Glutamatergic neuron (in vitro differentiated cells): Measurements from ENCODE around the gene DCXR. TPM values are rescaled to one million over a fixed set of nuclear protein-coding genes. Genes with fewer than 3 reads are reported as not detected.

Experiments
- DNase-seq: peaks from one replicate; pipeline ENCODE4 v3.0.0; 2022
- H3K27ac Mint-ChIP-seq: one replicate; pipeline ENCODE4 v1.8.0; 2020; ENCODE audit warnings: mild to moderate bottlenecking, mixed read lengths, inconsistent platforms; ENCODE audit not compliant: unreplicated experiment
- H3K27me3 Mint-ChIP-seq: one replicate; pipeline ENCODE4 v1.8.0; 2020; ENCODE audit warnings: mild to moderate bottlenecking, moderate library complexity, mixed read lengths, inconsistent platforms; ENCODE audit not compliant: unreplicated experiment
- H3K36me3 Mint-ChIP-seq: one replicate; pipeline ENCODE4 v1.8.0; 2020; ENCODE audit warnings: mild to moderate bottlenecking, mixed read lengths, inconsistent platforms; ENCODE audit not compliant: unreplicated experiment
- H3K4me1 Mint-ChIP-seq: one replicate; pipeline ENCODE4 v1.8.0; 2020; ENCODE audit warnings: mild to moderate bottlenecking, low read depth, mixed read lengths, inconsistent platforms; ENCODE audit not compliant: unreplicated experiment
- H3K4me3 Mint-ChIP-seq: one replicate; pipeline ENCODE4 v1.8.0; 2020; ENCODE audit warnings: mild to moderate bottlenecking, mixed read lengths, inconsistent platforms; ENCODE audit not compliant: unreplicated experiment
- H3K9me3 Mint-ChIP-seq: one replicate; pipeline ENCODE4 v1.8.0; 2020; ENCODE audit warnings: mild to moderate bottlenecking, moderate library complexity, mixed read lengths, inconsistent platforms; ENCODE audit not compliant: unreplicated experiment
- total RNA-seq: library from RNA; stranded (reverse); fragmentation: NEBNext Ultra II Directional; extraction: Animal tissue kit (Norgen Biotek cat#: 25700); gene quantifications from one replicate; pipeline ENCODE4 v1.2.1, GENCODE V29; 2021; ENCODE audit not compliant: unreplicated experiment
- TF ChIP-seq, protein P1 (sequence below): fragments of 200-600 bp; sonication (generic); IDR thresholded peaks from one replicate; pipeline ENCODE4 v1.5.0; 2021; ENCODE audit not compliant: partially characterized antibody, unreplicated experiment

Gene DCXR
- total RNA-seq, 1 donor from 2014 or later, result 89.5 TPM

DNA sequence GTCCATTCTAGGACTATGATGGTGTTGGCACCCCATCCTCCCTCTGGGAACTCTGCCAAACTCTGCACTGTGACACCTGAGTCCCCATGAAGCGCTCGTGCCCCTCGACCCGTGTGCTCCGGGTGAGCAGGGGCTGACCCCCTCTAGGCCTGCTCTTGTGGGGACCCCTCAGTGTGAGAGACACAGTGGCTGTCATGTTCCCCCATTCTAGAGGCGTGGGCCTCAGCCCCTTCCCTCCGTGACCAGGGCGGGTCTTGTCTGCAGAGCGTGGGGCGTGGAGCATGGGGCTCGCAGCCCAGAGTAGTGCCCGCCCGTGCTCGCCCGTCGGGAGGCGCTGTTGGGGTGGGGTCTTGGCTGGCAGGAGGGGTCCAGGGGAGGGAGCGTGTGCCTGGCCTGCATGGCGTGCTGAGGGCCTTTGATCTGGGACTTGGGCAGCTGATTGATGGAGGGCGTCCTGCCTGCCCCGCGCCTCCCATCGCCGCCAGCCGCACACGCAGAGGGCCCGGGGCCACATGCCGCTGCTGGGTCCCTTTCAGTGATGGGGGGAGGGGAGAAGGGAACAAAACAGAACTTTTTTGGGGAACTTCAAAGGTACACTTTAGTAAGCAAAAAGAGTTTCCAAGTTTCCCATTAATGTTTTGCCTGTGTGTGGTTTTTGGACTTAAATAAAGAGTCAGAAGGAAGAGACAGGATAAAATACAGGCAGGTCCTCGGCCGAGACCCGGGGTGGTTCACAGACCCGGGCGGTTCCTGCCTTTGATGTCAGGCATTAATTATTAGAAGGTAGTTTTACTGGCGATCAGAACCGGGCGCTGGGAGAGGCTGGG, 37.3 kb downstream of the DCXR start:
- no peak overlapping the region for H3K27ac Mint-ChIP-seq
- H3K4me3 Mint-ChIP-seq, result no peak overlapping the region
- H3K36me3 Mint-ChIP-seq, result no peaks in the 10 kb centered on the region
- TF ChIP-seq, protein P1, sequence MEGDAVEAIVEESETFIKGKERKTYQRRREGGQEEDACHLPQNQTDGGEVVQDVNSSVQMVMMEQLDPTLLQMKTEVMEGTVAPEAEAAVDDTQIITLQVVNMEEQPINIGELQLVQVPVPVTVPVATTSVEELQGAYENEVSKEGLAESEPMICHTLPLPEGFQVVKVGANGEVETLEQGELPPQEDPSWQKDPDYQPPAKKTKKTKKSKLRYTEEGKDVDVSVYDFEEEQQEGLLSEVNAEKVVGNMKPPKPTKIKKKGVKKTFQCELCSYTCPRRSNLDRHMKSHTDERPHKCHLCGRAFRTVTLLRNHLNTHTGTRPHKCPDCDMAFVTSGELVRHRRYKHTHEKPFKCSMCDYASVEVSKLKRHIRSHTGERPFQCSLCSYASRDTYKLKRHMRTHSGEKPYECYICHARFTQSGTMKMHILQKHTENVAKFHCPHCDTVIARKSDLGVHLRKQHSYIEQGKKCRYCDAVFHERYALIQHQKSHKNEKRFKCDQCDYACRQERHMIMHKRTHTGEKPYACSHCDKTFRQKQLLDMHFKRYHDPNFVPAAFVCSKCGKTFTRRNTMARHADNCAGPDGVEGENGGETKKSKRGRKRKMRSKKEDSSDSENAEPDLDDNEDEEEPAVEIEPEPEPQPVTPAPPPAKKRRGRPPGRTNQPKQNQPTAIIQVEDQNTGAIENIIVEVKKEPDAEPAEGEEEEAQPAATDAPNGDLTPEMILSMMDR, result no peak
- H3K4me1 Mint-ChIP-seq, result peaks cover 8% of the 10 kb centered on the region
- no peaks in the 10 kb centered on the region for H3K9me3 Mint-ChIP-seq
- DNase-seq, result peak; percentile 18
- H3K27me3 Mint-ChIP-seq, result peaks cover 2% of the 10 kb centered on the region

DNA sequence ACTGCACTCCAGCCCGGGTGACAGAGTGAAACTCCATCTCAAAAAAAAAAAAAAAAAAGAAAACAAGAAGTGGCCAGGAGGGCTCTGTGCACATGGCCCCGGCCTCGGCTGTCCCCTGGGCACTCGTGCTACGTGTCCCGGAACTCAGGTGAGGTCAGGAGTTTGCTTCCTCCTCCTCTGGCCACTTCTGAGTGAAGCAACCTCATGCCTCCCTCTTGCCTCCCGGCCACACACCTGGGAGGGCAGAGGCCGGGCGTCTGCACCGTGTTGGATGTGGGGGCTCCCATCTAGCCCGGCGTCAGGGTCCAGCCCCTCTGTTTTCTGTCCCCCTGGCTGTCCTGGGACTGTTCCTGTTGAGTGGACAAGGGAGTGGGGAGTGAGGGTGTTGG, 37.9 kb downstream of the DCXR start:
- Mint-ChIP-seq H3K36me3 (no peaks in the 10 kb centered on the region), H3K27me3 (peaks cover 2% of the 10 kb centered on the region)

DNA sequence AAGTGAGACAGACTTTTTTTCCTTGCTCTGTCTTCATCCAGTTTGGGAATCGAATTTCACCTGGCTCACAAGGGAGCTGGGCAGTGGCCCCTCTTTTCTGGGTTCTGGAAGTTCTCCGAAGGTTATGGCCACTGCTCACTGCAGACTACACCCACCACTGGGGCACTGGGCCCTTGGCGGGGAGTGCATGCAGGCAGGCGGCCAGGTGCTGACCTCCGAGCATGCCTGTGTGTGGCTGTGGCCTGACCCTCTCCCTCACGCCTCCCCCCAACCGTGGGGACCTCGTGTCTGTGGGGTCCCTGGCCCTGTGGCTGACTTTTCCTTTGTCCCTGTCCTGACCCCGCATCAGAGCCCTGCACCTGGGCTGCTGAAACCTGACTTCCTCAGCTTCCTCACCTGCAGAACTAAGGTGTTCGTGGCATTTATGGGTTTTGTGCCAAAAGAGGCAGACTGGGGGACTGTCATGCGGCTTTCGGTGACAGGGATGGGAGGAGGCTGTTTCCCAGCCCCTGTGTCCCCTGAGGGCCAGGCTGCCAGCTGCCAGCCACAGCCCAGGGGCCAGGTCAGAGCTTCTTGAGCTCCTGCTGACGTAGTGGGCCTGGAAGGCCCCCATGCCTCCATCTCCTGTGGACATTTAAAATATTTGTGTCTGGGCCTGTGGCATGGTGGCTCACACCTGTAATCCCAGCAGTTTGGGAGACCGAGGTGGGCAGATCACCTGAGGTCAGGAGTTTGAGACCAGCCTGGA, 38.6 kb downstream of the DCXR start:
- no peaks in the 10 kb centered on the region for H3K36me3 Mint-ChIP-seq
- no peak overlapping the region for H3K27ac Mint-ChIP-seq
- no peak for DNase-seq
- peaks cover 2% of the 10 kb centered on the region for H3K27me3 Mint-ChIP-seq
- TF ChIP-seq, protein P1, result no peak
- no peak overlapping the region for H3K4me3 Mint-ChIP-seq
- peaks cover 10% of the 10 kb centered on the region for H3K4me1 Mint-ChIP-seq
- H3K9me3 Mint-ChIP-seq, result no peaks in the 10 kb centered on the region

More for the DNA sequence above, 37.9 kb downstream of the DCXR start:
- peaks cover 8% of the 10 kb centered on the region for H3K4me1 Mint-ChIP-seq
- no peak for DNase-seq
- H3K27ac Mint-ChIP-seq, result no peak overlapping the region
- TF ChIP-seq, protein P1, result no peak
- no peak overlapping the region for H3K4me3 Mint-ChIP-seq
- no peaks in the 10 kb centered on the region for H3K9me3 Mint-ChIP-seq

DNA sequence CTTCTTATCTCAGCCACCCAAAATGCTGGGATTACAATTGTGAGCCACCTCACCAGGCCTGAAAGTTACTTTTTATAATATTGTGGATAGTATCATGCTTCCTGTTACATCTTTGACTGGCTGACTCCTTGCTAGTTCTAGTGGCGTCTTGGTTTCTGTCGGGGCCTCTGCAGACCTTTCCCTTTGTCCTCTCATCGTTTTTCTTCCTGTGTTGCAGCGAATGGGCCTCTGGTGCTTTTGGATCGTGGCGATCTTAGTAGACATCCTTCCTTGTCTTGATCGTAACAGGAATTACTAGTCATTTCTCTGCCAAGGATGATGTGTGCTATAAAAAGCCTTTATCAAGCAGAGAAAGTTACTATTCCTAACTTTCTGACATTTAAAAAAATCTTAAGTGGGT, 39.3 kb downstream of the DCXR start:
- Mint-ChIP-seq H3K27ac (no peak overlapping the region), H3K27me3 (peaks cover 2% of the 10 kb centered on the region), H3K4me3 (no peak overlapping the region), H3K9me3 (peaks cover 3% of the 10 kb centered on the region), H3K36me3 (no peaks in the 10 kb centered on the region), H3K4me1 (peaks cover 15% of the 10 kb centered on the region)
- DNase-seq, result no peak
- TF ChIP-seq, protein P1, result no peak
